Neural cell (in vitro differentiated cells): ENCODE data around the gene URAD.

ENCODE experiments used
- CTCF ChIP-seq: fragments of 450-650 bp; IDR thresholded peaks from 2 replicates; pipeline ENCODE4 v1.5.1; 2014; ENCODE audit warnings: antibody characterized with exemption, mild to moderate bottlenecking, moderate library complexity; ENCODE audit not compliant: poor library complexity, severe bottlenecking
- POLR2AphosphoS5 ChIP-seq: IDR thresholded peaks from 2 replicates; pipeline ENCODE4 v1.6.1; 2012
- REST ChIP-seq: IDR thresholded peaks from 2 replicates; pipeline ENCODE4 v1.6.1; 2012; ENCODE audit warnings: borderline replicate concordance

GRCh38 chr13:27979001-27979643, 9.4 kb downstream of the URAD start:
- TF ChIP-seq REST: no peak
- TF ChIP-seq CTCF: no peak
- TF ChIP-seq POLR2AphosphoS5: no peak
